WTC11 (cell line): ENCODE measurements around the gene EYS.

Experiments used
- ESRRA ChIP-seq: sonication (generic); formaldehyde crosslinking; IDR thresholded peaks from 2 replicates; pipeline ENCODE4 v1.8.1; 2022; ENCODE audit warnings: mild to moderate bottlenecking, missing genetic modification reagents, borderline replicate concordance
- TCF7 ChIP-seq: sonication (generic); formaldehyde crosslinking; IDR thresholded peaks from 2 replicates; pipeline ENCODE4 v1.8.0; 2022; ENCODE audit warnings: mild to moderate bottlenecking, low read depth, missing genetic modification reagents, moderate library complexity
- TF ChIP-seq, protein P1 (sequence below): fragments of 200-600 bp; IDR thresholded peaks from 2 replicates; pipeline ENCODE4 v1.8.0; 2022; ENCODE audit warnings: antibody characterized with exemption

DNA sequence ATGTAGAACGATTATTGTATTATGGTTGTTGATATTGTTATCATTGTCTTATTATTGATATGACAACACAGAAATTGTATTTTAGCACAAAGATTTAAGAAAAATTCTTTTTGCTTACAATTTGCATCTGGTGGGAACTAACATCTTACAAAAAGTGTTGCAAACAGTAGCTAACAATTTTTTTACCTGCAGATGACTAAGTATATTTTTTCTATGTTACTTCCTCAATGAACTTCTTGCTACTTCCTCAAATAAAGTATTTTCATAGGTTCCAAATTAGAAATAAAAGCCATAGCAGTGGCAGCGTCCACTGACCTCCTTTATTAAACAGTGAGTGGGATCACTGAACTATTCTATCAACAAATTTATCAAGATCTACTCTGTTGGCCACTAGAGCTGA lies 1224.4 kb downstream of the EYS start:
- TF ChIP-seq ESRRA (CRISPR knock-in tag) (no peak), TCF7 (CRISPR knock-in tag) (no peak)
- TF ChIP-seq, protein P1, sequence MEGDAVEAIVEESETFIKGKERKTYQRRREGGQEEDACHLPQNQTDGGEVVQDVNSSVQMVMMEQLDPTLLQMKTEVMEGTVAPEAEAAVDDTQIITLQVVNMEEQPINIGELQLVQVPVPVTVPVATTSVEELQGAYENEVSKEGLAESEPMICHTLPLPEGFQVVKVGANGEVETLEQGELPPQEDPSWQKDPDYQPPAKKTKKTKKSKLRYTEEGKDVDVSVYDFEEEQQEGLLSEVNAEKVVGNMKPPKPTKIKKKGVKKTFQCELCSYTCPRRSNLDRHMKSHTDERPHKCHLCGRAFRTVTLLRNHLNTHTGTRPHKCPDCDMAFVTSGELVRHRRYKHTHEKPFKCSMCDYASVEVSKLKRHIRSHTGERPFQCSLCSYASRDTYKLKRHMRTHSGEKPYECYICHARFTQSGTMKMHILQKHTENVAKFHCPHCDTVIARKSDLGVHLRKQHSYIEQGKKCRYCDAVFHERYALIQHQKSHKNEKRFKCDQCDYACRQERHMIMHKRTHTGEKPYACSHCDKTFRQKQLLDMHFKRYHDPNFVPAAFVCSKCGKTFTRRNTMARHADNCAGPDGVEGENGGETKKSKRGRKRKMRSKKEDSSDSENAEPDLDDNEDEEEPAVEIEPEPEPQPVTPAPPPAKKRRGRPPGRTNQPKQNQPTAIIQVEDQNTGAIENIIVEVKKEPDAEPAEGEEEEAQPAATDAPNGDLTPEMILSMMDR = no peak
